Measurements from ENCODE around the gene FUT7. TPM values are rescaled to one million over a fixed set of nuclear protein-coding genes. Genes with fewer than 3 reads are reported as not detected.

The FUT7 gene
- total RNA-seq, 2 donors from 2014 or later, result 7.7 to 10.6 TPM

DNA sequence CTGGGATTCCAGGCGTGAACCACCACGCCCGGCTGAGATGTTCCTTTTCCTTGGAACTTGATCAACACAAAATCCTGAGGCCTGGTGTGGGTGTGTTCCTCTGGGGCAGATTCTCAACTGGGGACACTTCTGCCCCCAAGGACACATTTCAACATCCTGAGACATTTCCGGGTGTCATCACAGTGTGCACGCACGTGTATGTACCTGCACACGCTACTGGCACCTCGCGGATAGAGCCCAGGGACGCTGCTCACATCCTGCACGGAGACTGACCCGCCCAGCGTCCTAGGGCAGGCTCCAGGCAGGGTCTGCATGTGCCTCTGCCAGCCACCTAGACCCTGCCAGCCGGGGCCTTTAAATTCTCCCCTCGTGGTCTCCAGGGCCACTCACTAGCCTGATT is 30.5 kb upstream of the FUT7 start:
- no peaks in the 10 kb centered on the region for H3K27me3 Mint-ChIP-seq
- no peak for ATAC-seq

DNA sequence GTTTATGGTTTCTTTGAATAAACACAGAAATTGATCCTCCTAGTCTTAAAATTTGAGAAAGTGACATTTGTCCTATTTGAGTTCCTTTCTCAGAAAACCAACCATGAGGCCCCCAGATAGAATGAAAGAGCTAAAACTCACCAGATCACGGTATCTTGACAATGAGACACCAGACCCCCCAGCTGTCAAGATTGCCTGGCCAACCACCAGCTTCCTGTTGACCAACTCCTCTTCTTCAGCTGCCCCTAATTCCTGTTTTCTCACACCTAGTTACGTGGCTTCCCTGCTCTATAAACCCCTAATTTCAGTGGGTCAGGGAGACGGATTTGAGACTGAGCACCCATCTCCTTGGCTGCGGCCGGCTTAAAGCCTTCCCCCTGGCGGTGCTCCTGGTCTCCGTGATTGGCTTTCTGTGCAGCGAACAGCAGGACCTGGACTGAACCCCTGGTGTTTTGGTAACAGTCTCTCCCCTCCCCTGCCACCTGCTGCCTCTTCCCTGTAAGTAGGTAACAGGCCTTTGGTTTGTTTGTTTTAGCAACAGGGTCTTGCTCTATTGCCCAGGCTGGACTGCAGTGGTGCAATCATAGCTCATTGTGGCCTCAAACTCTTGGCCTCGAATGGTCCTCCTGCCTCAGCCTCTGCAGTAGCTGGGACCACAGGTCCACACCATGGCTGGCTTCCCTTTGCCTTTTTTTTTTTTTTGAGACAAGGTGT is 26.8 kb upstream of the FUT7 start:
- no peaks in the 10 kb centered on the region for H3K9me3 ChIP-seq (ENCODE audit: control insufficient read depth, low read length, poor library complexity, severe bottlenecking)
- Mint-ChIP-seq H3K4me3 (no peak overlapping the region), H3K27ac (no peak overlapping the region), H3K36me3 (ENCODE audit: low read depth) (no peaks in the 10 kb centered on the region), H3K27me3 (no peaks in the 10 kb centered on the region), H3K4me1 (no peaks in the 10 kb centered on the region)
- ATAC-seq (no peak), DNase-seq (no peak)

More for the DNA sequence above, 30.5 kb upstream of the FUT7 start:
- no peaks in the 10 kb centered on the region for H3K9me3 ChIP-seq (ENCODE audit: control insufficient read depth, low read length, poor library complexity, severe bottlenecking)
- no peak overlapping the region for H3K4me3 Mint-ChIP-seq
- H3K4me1 Mint-ChIP-seq, result peaks cover 5% of the 10 kb centered on the region
- H3K36me3 Mint-ChIP-seq (ENCODE audit: low read depth), result no peaks in the 10 kb centered on the region
- no peak overlapping the region for H3K27ac Mint-ChIP-seq
- no peak for DNase-seq

DNA sequence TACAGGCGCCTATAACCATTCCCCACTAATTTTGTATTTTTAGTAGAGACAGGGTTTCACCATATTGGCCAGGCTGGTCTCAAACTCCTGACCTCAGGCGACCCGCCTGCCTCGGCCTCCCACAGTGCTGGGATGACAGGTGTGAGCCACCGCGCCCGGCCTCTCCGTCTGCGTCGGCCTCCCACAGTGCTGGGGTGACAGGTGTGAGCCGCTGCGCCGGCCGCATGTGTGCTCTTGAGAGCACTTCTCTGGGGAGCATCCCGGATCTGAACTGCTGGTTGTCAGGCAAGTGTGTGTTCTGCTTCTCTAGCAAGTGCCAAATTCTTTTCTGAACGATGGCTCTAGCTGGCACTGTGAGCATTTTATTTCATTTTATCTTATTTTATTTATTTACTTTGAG is 25.7 kb upstream of the FUT7 start:
- DNase-seq, result no peak
- H3K9me3 ChIP-seq (ENCODE audit: control insufficient read depth, low read length, poor library complexity, severe bottlenecking), result no peaks in the 10 kb centered on the region
- Mint-ChIP-seq H3K27ac (no peak overlapping the region), H3K4me3 (no peak overlapping the region), H3K4me1 (no peaks in the 10 kb centered on the region), H3K27me3 (no peaks in the 10 kb centered on the region), H3K36me3 (ENCODE audit: low read depth) (no peaks in the 10 kb centered on the region)
- no peak for ATAC-seq

DNA sequence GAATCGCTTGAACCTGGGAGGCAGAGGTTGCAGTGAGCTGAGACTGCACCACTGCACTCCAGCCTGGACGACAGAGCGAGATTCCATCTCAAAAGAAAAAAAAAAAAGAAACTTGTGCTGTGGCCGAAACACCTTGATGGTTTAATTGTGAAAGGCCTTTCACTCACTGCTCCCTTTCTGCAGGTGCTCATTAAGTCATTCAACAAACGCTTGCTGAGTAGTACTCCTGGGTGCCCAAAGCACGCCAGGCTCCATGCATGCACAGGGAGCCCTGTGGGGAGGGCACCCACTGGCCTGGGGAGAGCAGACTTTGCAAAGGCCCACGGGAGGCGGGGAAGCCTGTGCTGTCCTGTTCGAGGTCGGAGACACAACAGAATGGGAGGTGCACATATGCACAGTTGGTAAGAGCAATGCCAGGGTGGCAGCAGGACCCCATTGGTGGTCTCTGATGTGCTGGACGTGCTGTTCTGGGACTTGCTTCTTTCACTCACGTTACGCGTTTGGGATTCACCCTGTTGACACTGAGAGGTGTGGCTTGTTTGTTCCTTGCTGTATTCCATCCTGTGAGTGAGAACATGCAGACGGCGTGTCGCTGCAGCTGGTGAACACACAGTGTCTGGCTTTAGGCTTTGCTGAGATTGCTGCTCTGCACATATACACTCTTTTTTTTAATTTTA is 25.0 kb upstream of the FUT7 start:
- DNase-seq (no peak), ATAC-seq (no peak)
- Mint-ChIP-seq H3K27ac (no peak overlapping the region), H3K4me3 (no peak overlapping the region), H3K27me3 (no peaks in the 10 kb centered on the region), H3K36me3 (ENCODE audit: low read depth) (no peaks in the 10 kb centered on the region), H3K4me1 (no peaks in the 10 kb centered on the region)
- no peaks in the 10 kb centered on the region for H3K9me3 ChIP-seq (ENCODE audit: control insufficient read depth, low read length, poor library complexity, severe bottlenecking)

DNA sequence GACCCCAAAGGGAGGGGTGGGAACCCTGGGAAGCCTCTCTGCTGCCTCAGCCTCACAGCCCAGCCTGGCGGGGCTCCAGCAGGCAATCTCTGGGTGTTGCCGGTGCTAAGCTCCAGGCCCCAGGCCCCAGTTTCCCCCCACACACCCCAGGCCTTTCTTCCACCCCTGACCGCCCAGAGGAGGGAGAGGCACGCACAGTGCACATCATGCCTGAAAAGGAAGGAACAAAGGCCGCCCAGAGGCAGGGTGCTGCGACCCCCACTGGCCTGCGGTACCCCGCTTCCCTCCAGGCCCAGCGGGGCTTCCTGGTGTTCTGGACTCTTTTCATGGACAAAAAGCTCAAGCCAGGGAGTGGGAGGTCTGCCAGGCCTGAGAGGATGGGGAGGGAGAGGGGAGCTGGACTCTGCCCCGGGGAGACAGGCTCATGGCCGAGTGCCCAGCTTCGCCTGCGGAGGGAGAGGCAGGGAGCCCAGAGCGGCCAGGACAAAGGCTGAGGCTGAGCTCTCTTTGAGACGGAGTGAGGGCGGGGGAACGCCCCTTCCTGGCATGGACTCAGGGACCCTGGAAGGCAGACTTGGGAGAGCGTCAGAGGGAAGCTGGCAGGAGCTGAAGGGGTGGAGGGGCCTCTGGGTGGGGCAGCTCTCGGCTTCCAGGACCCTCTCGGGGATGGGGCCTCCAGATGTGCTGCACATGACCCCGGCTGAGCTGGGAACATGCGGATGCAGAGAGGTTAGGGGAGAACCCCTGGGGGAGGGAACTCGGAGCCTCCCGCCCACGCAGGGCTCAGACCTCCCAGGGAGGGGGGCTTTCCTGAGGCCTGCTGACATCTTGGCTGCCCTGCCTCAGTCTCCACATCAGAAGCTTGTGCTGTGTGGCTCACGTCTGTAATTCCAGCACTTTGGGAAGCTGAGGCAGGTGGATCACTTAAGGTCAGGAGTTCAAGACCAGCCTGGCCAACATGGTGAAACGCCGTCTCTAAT is 23.8 kb upstream of the FUT7 start:
- no peak overlapping the region for H3K4me3 Mint-ChIP-seq
- H3K27ac Mint-ChIP-seq, result no peak overlapping the region
- H3K36me3 Mint-ChIP-seq (ENCODE audit: low read depth), result no peaks in the 10 kb centered on the region
- H3K4me1 Mint-ChIP-seq, result no peaks in the 10 kb centered on the region
- ATAC-seq (no peak), DNase-seq (no peak)
- no peaks in the 10 kb centered on the region for H3K27me3 Mint-ChIP-seq
- no peaks in the 10 kb centered on the region for H3K9me3 ChIP-seq (ENCODE audit: control insufficient read depth, low read length, poor library complexity, severe bottlenecking)

DNA sequence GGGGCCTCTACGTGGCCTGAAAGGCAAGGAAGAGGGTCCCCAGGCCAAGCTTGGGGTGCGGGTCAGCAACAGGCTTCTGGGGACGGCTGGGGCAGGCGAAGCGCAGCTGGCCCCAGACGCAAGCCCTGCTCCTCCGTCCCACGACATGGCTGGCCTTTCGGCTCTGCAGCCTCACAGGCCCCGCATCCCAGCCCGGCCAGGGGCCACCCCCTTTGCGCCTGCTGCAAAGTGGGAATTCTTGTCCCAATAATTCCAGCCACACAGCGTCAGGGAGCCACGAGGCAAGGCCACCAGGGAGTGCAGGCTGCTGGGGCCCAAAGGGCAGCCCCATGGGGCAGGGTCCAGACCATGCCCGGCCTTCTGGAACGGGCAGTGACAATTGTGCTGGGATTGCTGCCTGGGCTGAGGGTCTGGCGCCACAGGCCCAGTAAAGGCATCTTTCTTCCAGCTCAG is 23.1 kb upstream of the FUT7 start:
- Mint-ChIP-seq H3K4me3 (no peak overlapping the region), H3K36me3 (ENCODE audit: low read depth) (no peaks in the 10 kb centered on the region), H3K27ac (no peak overlapping the region), H3K27me3 (peaks cover under 1% of the 10 kb centered on the region), H3K4me1 (no peaks in the 10 kb centered on the region)
- no peak for ATAC-seq
- no peaks in the 10 kb centered on the region for H3K9me3 ChIP-seq (ENCODE audit: control insufficient read depth, low read length, poor library complexity, severe bottlenecking)
- DNase-seq, result no peak

DNA sequence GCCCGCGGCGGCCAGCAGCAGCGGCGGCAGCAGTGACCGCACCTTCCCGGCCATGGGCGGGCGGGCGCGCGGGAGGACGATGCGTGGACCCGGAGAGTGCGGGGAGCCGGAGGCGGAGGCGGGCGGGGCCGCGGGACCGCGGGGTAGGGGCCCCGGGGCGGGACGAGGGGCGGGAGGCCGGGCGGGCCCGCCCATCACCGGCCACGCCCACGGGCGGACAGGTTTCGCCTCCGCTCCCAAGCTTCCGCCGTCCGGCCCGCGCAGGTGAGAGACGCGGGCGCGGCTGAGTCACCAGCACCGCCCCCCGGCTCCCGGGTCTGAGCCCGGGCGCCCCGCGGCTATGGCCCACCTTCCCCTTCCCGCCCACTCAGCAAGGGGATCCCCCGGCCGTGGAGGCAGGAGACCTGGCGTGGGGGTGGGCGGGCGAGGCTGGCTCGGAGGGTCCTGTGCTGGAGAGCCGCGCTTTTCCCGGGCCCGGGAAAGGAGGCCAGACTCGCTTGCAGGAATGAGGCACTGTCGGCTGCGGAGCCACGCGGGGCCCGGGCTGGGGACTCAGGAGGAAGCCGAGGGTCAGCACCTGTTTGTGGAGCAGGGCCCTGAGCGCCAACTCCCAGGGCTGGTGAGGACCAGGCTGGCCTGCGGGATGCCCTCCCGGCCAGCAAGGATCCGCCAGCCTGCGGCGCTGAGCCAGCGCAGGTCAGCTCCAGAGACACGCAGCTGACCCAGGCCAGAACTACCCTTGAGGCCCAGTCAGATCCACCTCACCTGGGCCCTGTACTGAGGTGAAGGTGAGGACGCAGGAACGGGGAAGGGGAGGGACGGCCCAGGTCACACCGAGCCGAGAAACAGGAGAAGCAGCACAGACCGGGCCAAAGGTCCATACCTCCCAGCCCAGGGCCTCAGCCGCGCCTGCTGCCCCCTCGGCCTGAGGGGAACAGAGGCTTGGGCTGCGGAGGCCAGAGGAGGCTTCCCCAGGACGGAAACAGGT is 22.4 kb upstream of the FUT7 start, which contains the start of gene ENTPD2:
ENTPD2 (minus strand) TSS at position 118 of the 988 bp plus-strand sequence; CDS start at position 54, 64 bp downstream.
- H3K36me3 Mint-ChIP-seq (ENCODE audit: low read depth), result no peaks in the 10 kb centered on the region
- peak; percentile 68 for ATAC-seq
- DNase-seq, result peak in 2 of 3 donors; percentile 36 to 43
- H3K9me3 ChIP-seq (ENCODE audit: control insufficient read depth, low read length, poor library complexity, severe bottlenecking), result no peaks in the 10 kb centered on the region
- peaks cover 8% of the 10 kb centered on the region for H3K27me3 Mint-ChIP-seq
- no peak within 1 kb of the TSS for H3K27ac Mint-ChIP-seq
- peak within 1 kb of the TSS; percentile 43 for H3K4me3 Mint-ChIP-seq
- peaks cover 5% of the 10 kb centered on the region for H3K4me1 Mint-ChIP-seq

DNA sequence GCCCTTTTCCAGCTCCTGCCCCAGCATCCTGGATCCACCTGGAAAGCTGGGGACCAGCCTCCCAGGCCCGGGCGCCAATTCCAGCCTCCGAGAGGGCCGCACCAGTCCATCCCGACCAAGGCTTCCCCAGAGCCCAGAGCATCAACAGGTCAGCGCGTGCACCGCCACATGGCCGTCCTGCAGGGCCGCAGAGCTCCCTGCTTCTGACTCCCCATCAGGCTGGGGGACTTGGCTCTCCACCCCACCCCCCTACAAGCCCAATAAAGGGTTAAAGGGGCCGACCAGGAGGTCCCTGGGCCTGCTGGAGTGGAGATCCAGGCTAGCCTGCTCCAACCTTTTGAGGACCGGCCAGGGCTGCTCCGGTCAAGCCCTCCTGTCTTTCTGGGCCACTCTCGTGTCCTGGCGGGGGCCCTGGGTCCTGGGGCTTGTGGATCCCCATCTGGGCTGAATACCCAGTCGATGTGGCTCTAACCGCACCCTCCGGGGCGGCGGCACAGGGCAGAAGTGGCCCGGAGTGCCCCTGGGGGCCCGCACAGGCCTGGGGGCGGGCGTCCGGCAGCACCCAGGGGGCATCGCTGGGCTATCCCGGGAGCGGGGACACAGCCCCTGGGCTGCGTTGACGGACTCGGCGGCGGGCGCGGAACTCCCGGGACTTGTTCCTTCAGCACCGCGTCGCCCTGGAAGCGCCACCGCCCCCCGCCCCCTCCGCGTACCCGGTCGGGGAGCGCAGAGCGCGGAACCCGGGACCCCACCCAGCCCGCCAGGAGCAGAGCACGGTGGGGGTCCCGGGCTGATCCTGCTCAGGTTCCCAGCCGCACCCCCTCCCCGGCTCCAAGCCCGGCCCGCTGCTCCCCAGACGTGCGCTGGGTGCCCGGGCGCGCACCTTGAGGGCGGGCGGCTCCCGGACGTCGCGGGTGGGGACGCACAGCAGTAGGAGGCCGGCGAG is 21.4 kb upstream of the FUT7 start:
- peaks cover 5% of the 10 kb centered on the region for H3K4me1 Mint-ChIP-seq
- DNase-seq (no peak), ATAC-seq (peak; percentile 44)
- no peaks in the 10 kb centered on the region for H3K36me3 Mint-ChIP-seq (ENCODE audit: low read depth)
- no peak overlapping the region for H3K27ac Mint-ChIP-seq
- peaks cover 8% of the 10 kb centered on the region for H3K27me3 Mint-ChIP-seq
- H3K4me3 Mint-ChIP-seq, result peak overlapping the region; percentile 43
- no peaks in the 10 kb centered on the region for H3K9me3 ChIP-seq (ENCODE audit: control insufficient read depth, low read length, poor library complexity, severe bottlenecking)

DNA sequence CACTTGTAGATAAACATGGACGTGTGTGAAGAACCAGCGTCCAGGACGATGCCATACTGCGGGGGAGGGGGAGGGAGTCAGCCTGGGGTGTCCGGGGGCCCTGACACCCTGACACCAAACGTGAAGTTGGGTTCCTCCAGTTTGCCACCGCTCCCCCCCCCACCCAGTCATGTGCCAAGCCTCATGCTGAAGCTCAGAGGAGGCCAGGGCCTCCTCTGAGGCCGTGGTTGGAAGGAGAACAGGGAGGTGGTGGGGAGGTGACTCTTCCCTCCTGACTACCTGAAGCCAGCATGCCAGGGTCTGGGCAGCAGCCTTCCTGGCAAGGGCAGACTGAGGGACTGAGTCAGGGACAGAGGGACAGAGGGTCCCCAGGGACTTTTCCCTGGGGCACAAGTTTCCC is 20.4 kb upstream of the FUT7 start:
- no peak overlapping the region for H3K27ac Mint-ChIP-seq
- ATAC-seq (no peak), DNase-seq (no peak)
- peaks cover 5% of the 10 kb centered on the region for H3K4me1 Mint-ChIP-seq
- H3K4me3 Mint-ChIP-seq, result no peak overlapping the region
- no peaks in the 10 kb centered on the region for H3K9me3 ChIP-seq (ENCODE audit: control insufficient read depth, low read length, poor library complexity, severe bottlenecking)
- H3K36me3 Mint-ChIP-seq (ENCODE audit: low read depth), result no peaks in the 10 kb centered on the region
- H3K27me3 Mint-ChIP-seq, result peaks cover 12% of the 10 kb centered on the region

DNA sequence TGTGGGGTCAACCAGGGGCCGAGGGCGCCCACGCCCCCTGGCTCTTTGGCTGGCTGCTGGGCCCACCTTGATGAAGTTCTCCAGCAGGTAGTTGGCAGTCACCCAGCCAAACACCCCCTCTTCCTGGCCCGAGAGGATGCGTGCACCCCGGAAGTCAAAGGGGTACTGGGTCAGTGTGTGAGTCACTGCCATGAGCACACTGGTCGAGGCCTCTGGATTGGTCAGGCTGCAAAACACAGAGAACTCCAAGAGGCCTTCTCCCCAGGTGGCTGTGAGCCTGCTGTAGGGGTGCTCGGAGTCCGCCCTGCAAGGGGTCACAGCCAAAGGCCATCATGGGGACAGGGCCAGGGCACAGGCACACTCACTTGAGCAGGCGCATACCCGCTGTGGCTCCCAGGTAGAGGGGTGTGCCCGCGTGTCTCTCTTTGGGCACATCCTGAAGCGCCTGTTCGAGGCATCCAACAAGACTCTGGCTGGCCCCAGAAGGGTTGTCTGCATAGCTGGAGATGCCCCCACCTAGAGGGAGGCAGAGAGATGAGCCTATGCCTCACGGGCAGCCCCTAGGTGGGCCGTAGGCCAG is 19.3 kb upstream of the FUT7 start:
- H3K27ac Mint-ChIP-seq, result no peak overlapping the region
- H3K36me3 Mint-ChIP-seq (ENCODE audit: low read depth), result no peaks in the 10 kb centered on the region
- peaks cover 17% of the 10 kb centered on the region for H3K27me3 Mint-ChIP-seq
- no peak for DNase-seq
- H3K9me3 ChIP-seq (ENCODE audit: control insufficient read depth, low read length, poor library complexity, severe bottlenecking), result no peaks in the 10 kb centered on the region
- no peak overlapping the region for H3K4me3 Mint-ChIP-seq
- ATAC-seq, result no peak
- peaks cover 9% of the 10 kb centered on the region for H3K4me1 Mint-ChIP-seq

DNA sequence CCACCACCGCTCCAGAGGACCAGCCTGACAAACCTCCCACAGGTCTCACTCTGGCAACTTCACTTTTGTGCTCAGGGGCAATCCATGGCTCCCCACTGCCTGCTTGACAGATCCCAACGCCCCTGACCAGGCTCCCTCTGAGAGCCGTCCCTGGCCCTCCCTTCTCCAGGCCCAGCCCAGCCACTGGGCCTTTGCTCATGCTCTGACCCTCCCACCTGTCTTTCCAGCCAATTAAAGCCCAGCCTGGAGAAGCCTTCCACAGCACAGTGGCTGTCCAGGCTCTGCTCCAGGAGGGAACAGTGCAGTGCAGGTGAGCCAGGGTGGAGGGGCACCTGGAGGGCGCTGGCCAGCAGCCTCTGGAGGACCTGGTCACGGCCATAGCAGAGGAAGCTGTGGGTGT is 18.7 kb upstream of the FUT7 start:
- DNase-seq (no peak), ATAC-seq (no peak)
- H3K36me3 Mint-ChIP-seq (ENCODE audit: low read depth), result no peaks in the 10 kb centered on the region
- no peaks in the 10 kb centered on the region for H3K9me3 ChIP-seq (ENCODE audit: control insufficient read depth, low read length, poor library complexity, severe bottlenecking)
- H3K27me3 Mint-ChIP-seq, result peaks cover 17% of the 10 kb centered on the region
- no peak overlapping the region for H3K4me3 Mint-ChIP-seq
- peaks cover 9% of the 10 kb centered on the region for H3K4me1 Mint-ChIP-seq
- no peak overlapping the region for H3K27ac Mint-ChIP-seq

All from T-helper 17 cell (primary cell).